ENCODE measurements around the gene STXBP1.

GRCh38 chr9:127723444-127723843, 111.4 kb downstream of the STXBP1 start:
- TF ChIP-seq POLR2A (IDR thresholded peaks at IDR 0.05; ENCODE audit: low read depth, low read length) (no peak), POLR2AphosphoS5 (IDR thresholded peaks at IDR 0.05; ENCODE audit: low read depth, low read length) (no peak), TAF1 (IDR thresholded peaks at IDR 0.05; ENCODE audit: borderline replicate concordance, low read depth, low read length) (no peak)
